Islet precursor cell (in vitro differentiated cells): ENCODE measurements around the gene POLR2L.
A peak's percentile ranks its signal among the peaks of the same experiment; 100 is the strongest.

Experiments used
- DNase-seq: peaks from one replicate; pipeline ENCODE4 v3.0.0-alpha.2; 2018

The POLR2L gene

DNA sequence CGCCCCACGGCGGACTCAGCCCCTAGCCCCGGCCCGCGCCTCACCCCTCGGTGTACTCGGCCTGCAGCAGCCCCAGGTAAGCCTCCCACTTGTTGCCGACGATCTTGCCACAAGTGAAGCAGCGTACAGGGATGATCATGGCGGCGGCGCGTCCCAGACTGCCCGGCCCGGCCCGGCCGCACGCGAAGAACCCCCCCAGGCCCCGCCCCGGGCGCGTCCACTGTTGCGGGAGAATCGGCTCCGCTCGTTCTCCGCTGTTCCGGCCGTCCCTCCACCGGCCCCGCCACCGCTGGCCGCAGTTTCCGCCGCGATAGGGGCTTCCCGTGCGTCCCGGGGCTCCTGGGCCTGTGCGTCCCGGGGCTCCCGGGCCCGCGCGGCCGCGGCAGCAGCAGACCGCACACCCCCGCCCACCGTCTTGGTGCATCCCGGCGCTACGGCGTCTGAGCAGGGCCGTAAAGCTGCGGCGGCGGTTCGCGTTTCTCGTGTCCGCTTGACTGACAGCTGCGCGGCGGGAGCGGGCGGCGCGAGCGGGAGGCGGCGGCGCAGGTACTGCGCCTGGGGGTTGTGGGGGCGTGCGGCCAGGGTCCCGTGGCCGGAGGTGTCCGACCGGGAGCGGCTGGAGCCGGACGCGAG lies at the start of gene POLR2L, which contains the start of gene TSPAN4:
Gene POLR2L (minus strand): TSS at position 160 of the 633 bp plus-strand sequence. CDS start 21 bp downstream, at position 139.
Gene TSPAN4 (plus strand): TSS at position 483 of the 633 bp plus-strand sequence. CDS start 7,453 bp downstream, outside the sequence.
- peak; percentile 93 for DNase-seq

DNA sequence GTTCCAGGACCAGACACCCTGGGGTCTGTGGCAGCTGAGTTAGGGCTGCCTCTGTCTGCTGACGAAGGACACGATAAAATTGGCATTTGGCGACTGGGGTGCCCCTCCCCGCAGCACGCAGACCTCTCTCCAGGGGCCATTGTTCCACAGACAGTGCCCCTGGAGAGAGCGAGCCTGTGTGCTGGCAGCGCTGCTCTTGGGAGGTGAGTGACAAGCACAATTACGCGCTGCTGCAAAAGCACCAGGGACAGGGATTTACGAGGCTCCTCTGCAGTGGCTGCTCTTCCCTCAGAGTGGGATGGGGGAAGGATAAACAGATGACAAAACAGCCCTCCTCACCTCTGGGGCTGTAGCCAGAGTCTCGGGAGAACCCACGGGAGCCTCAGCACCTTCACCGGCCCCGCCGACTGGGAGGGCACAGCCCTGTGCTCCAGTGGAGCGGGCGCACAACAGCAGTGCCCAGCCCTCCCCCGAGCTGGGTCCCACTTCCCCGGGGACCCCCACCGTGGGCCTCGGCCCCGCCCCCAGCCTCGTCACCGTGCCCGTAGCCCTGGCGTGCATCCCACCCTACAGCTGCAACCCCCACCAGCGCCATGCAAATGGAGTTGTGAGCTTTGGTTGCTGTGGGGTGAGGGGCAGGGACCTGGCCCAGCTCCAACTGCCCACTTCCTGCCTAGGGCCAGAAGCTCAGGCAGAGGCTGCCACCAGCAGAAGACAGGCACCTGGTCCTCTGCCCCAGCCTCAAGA lies 48.6 kb upstream of the POLR2L start:
- DNase-seq, result no peak

DNA sequence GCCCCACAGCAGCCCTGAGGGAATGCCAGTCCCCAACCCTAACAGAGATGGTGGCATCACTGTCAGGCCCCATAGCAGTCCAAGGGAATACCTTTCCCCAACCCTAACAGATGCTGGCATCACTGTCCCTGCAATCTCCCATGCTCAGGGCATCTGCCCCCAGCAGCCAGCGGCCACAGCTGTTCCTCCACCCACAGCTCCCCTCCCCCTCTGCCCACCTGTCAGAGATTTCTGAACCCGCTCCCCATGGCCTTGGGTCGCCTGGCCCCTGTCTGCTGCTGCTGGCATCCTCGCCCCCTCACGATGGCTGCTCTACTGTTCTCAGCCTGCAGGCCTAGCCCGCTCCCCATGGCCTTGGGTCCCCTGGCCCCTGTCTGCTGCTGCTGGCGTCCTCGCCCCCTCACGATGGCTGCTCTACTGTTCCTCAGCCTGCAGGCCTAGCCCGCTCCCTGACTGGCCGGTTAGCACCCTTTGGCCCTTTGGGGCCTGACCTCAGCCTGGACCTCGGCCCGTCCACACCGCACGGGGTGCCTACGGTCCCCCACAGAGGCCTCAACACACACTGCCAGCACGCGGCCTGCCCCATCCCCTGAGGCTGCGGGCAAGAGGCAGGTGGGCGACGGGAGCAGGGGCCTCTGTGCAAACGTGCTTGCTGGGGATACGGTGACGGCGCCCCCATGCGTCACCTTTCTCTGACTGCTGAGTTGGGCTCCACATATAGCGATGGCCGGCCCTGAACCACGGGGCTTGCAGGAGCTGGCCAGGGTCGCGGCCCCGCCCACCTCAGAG lies 47.6 kb upstream of the POLR2L start:
- DNase-seq, result no peak

DNA sequence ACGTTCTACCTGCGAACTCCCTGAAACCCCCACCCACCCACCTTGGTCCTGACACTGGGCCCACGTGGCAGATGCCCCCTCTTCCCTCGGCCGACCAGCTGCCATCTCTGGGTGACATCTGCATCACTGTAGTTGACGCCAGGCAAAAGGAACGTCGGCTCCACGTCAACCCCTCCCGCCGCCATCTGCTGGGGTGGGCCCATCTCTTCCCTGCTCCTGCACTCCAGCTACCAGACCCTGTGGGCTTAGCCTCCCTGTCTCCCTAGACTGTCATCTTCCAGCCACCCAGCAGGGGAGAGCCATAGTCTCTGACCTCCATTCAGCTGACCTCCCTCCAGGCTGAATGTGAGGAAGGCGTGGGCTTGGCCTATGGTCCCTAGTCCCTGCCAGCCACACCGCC lies 46.9 kb upstream of the POLR2L start:
- no peak for DNase-seq

DNA sequence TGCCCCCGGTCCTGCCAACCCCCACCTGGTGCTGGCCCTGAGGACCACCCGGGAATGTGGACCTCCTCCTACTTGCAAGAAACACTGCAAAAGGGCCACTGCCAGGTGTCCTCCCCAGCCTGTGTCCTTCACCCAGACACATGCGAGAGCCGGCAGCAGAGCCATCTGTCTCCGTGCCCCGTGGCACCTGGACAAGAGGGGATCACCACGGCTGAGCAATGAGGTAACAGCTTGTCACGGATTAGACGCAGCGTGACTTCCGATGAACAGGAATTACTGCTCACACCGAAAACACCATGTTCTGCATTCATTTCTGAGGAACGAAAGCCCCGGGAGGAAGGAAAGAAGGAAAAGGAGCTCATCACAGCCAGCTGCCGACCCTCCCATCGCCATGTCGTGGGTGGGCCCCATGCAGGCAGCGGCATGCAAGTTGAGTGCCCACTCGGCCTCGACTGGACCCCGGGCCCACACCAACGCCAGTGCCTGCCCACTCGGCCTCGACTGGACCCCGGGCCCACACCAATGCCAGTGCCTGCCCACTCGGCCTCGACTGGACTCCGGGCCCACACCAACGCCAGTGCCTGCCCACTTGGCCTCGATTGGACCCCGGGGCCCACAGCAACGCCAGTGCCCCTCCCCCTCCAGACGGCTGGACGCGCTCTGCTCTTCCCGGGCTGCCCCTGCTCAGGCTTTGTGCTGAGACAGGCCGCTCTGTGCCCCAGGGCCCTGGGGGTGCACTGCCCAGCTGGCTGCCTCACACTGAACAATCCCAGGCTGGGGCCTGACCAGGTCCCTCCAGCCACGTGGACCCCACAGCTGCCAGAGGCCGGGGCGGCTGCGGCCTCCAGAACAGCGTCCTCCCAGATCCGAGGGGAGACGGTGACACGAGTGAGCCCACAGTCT lies 46.2 kb upstream of the POLR2L start:
- DNase-seq, result no peak

DNA sequence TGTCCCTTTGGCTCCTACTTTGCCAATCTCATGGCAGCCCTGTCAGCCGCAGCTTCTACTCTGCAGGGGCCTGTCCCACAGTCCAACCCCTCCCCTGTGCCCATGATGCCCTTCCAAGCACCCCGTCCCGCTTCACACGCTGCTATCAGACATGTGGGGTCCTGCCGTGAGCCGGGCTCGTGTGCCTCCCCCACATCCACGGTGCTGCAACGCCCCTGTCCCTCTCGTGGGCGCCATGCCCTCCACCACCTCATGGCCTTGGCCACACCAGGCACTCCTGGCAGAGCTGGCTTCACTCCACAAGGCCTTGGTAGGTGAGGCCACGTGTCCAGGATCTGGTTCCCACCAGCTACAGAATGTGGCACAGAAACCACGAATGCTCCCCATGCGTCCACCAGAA lies 45.3 kb upstream of the POLR2L start:
- no peak for DNase-seq

DNA sequence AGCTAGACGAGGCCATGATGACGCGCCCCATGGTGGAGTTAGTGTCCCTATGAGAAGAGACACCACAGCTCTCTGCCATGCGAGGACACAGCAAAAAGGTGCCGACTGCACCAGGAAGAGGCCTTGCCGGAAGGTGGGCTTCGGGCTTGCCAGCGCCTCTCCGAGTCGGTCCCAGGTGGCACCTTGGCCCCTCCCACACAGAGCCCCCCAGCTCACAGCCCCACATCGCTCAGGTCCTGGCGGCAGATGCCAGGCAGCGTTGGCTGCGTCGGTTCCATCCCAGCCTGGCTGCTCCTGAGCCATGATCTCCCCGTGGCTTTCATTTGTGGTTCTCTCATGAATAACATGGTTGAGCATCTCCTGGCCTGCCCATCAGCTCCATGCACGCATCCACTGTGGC lies 44.2 kb upstream of the POLR2L start:
- DNase-seq, result no peak

DNA sequence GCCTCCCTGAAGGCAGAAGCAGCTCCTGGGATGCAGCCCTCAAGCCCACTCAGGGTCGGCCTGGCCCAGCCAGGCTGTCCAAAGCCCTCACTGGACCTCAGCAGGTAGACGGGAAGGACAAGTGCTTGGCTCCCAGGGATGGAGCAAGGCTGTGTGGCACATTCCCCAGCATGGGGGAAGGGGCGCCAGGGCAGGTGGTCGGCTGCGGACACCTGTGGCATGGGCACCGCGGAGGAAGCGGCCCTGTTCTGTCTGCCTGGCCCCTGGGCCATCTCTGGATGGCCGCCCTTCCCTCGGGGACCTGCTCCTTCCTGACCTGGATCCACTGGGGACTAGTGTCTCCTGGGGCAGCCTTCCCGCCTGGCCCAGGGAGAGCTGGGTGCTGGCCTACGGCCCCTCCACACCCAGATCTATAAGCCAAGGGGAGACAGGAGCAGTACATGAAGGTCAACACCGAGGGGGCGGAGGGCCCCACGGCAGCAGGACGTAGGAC lies 42.3 kb upstream of the POLR2L start:
- DNase-seq, result no peak

DNA sequence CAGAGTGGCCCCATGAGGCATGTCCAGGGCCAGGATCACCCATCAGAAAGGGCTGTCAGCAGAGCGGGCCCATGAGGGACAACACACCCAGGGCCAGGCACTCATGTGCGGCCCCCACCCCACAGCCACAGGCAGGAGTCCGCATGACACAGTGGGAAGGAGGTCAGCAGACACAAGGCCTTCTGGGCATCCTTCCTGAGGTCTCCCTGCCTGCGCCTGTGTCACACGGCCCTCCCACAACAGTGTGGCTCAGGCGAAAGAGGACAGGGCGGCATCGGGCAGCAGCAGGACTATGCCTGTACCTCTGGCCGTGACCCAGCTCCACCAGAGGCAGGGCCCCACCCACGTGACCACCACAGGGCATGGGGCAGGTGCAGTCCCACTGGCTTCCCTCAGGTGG lies 41.2 kb upstream of the POLR2L start:
- no peak for DNase-seq

DNA sequence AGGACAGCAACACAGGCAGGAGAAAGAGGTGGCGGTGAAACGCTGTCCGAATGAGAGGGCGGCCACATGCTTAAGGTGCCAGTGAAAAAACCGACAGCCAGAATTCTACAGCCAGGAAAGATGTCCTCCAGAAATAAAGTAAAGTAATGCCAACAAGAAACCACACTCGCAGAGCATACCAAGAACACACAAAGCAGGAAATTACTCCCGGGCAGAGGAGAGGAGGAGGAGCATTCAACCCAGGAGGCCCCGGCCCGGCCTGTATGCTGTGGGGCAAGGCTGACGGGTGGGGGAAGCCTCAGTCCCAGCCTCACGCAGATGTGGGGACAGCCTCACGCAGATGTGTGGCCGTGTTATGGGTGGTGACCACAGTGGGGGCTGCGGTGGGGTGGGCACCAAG lies 40.3 kb upstream of the POLR2L start:
- DNase-seq, result no peak

DNA sequence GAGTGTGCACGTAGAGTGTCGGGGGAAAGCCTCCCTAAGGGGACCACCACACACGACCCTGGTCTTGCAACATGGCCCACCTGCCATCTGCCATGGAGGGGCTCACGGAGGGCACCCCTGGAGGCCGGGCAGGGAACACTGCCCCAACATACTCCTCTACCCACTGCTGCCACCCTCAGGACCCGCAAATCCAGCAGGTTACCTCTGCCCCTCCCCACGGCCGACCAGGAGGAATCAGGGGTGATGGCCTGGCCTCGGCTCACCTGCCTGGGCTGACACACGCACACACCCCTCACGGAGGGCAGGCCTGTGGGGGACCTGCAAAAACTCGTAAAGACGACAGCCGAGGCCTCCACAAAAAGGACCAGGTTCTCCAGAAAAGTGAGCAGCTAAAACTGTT lies 38.1 kb upstream of the POLR2L start:
- DNase-seq, result no peak

DNA sequence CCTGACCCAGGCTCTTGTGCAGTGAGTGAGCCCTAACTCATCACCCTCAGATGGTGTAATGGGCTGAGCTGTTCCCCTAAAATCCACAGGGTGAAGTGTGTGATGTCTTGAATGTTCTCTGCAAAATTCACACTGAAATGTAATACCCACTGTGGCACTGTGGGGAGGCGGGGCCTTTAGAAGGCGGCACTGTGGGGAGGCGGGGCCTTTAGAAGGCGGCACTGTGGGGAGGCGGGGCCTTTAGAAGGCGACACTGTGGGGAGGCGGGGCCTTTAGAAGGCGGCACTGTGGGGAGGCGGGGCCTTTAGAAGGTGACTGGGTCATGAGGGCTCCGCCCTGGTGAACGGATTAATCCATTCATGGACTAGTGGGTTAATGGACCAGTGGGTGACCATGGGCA lies 35.2 kb upstream of the POLR2L start:
- DNase-seq, result no peak

DNA sequence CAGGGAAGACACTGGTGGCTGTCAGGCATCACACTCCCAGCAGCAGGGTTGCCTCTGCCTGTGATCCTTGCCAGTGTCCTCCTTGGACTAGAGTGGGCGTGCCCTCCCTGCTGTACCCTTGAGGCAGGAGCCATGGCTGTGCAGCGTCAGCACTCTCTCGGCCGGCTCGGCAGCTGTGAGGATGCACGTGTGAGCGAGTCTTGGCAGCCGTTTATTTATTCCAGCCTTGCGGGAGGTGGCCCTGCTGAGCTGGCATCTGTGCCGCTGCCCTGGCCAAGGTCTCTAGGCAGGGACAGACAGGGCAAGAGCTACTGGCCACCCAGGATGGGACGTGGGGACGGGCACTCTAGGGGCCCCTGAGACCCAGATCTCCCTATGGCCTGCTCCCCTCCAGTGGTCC lies 34.2 kb upstream of the POLR2L start:
- no peak for DNase-seq

DNA sequence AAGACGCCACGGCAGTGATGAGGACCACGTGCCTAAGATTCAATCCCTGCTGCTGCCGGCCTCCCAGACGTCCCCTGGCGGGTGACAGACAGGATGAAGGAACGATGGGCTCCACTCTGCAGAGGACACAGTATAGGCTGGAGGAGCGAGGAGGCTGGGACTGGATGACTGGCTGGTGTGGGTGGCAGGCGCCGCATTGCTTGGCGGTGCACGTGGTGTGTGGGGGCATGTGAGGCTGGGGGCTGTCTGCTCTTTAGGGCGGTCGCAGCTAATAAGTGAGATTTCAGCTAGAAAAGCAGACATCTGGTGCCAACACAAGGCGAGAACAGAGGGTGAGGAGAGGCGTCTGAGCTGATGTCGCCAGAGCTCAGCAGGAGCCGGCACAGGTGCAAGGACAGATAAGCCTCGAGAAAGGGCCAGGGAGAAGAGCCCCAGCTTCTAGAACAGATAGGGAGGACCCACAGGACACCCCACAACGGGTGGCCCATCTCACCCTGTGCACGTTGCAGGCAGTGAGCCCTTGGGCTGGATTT lies 33.5 kb upstream of the POLR2L start:
- DNase-seq, result no peak

DNA sequence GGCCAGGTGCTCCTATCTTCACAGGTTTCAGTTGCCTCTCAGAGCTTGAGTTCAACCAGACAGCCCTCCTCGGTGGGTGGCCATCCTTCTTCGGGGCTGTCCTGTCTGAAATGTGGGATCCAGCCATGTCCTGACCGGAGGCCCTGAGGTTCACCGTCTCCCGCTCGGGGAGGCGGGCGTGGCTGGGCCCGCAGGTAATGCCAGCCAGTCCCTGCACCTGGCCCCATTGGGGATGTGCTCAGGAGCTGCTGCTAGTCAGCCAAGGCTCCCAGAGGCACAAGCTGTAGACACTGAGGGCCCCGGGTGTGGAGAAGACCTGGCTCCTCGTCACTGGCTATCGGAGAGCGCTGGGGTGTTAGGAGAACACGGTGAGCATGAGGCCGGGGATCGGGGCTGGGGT lies 32.9 kb upstream of the POLR2L start:
- DNase-seq, result no peak

DNA sequence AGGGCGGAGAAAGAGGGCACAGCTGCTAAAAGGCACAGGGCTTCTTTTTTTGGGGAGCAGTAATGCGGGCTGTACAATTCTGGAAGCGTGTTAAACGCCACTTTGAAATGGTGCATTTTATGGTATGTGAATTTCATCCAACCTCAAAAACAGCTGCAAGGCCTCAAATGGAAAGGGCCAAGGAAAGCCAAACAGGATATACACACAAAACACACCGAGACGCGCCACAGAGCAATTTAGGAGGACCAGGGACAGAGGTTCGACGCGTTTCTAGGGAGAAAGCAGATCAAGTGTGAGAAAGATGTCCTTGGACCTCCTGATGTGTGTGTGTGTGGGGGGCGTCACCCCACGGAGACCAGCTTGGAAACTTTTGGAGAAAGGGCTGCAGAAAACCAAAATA lies 31.4 kb upstream of the POLR2L start:
- no peak for DNase-seq

DNA sequence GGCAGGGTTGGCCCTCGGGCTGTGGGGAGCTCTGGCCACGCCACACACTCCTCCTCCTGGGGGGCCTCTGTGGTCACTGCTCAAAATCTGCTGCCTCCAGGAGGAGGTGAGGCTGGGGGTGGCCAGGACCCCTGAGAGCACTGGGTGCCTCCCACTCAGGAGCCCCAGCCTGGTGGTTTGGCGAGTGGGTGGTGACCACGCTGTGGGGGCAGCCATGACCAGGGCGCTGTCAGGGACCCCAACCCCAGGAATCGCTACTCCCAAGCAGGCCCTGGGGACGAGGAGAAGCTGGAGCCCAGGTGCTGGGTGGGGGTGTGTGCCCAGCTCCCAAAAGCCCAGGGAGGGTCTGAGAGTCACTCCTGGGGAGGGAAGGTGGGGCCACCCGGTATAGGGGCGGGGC lies 30.5 kb upstream of the POLR2L start:
- no peak for DNase-seq

DNA sequence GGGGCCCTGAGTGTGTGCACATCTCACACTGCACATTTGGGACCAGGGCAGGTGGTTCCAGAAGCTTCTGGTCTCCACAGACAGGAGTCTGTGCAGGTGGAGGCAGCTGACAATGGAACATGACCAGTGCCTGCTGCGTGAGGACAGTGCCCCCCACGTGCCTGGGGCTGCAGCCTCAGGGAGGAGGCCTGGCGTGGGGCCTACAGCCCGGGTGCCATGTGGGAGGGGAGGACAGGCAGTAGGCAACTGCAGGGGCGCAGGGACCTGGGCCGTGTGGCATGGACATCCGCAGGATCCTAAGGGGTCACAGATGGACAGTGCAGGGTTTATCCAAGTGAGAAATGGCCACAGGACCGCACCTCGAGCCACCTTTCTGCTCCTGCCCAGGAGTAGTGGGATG lies 29.1 kb upstream of the POLR2L start:
- no peak for DNase-seq

DNA sequence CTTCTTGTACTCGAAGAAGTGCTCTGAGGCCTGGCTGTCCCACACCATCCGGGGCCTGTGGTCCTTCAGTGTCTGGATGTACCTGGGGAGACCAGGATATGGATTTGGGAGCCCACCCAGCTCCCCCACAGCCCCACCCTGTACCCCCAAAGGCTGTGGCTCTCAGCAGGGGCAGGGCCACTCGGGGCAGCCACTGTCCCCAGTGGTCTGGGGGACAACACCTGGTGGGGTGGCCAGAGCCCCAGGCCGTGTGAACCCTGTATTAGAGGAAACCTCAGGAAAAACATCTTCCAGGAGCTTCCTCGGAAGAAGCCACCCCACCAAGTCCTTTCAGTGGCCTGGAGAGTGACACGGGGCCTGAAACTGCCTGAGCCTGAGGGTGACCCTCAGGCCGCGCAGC lies 28.1 kb upstream of the POLR2L start:
- no peak for DNase-seq

DNA sequence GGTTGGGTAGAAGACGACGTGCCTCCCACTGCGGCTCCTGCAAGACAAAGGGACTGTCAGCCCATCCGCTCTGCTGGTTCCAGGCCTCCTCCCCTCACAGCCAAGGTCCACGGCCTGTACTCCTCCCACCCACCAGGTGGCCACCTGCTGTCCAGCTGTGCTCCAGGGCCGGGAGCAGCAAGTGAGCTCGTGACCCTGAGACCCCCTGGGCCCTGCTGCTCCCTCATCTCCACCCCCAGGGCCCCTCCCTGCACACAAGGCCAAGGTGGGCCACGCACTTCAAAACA lies 27.7 kb upstream of the POLR2L start:
- DNase-seq, result peak; percentile 82

DNA sequence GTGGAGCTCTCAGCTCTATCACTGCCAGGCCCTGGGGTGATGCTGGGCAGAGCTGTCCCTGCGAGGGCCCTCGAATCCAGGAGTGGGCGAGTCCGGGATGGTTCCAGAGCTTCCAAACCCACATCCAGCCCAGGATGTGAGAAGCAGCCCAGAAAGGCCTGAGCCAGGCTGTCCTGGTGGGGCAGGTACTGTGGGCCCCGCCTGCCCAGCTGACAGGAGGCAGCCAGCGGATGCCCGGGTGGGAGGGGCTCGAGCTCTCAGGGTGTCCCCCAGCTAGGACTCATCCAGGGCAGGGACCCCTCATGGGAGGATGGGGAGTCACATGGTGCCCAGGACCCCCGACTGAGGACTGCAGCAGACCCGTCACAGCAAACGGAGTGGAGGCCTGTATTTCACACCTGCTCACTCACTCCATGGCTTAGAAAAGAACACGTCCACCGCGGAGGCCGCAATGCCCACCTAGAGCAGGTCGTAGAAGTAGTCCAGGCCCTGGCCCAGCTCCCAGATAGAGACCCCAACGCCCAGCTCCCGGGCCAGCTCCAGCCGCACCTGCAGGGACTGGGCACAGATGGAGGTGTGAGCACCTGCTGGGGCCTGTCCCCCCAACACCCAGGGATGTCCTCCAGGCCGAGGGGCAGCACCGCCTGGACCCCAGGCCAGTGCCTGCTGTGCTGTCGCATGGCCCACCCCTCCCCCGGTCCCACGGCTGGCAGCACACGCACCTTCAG lies 27.2 kb upstream of the POLR2L start:
- DNase-seq, result no peak

DNA sequence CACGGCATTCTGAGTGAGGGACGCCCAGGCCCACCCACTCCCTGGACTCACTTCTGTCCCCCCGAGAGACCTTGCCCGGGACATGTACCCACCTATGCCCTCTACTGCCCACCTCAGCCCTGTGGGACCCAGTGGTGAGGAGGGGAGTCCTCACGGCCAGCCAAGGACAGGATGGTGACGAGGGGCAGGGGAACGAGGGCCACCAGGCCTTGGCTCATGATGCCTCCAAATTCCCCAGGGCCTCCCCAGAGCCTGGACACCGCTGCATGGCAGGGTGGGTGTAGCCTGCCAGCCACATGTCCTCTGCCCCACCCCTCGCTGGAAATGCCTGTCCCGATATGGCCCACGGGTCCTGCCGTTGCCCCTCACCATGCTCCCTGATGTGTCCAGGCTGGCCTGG lies 26.5 kb upstream of the POLR2L start:
- no peak for DNase-seq
